Spleen (tissue), 11 donors: ENCODE results near the gene C19orf44. TPM values are rescaled to one million over a fixed set of nuclear protein-coding genes. Genes with fewer than 3 reads are reported as not detected.
A peak's percentile ranks its signal among the peaks of the same experiment; 100 is the strongest.

ENCODE experiments used
- DNase-seq: peaks from one replicate; pipeline ENCODE4 v3.0.0-alpha.2; 2020
- H3K27ac ChIP-seq, 8 donors: fragments of 200-600 bp; sonication (generic) in 7 of 8; 1 replicate in 4 of 8; 2 replicates in 4 of 8; pipeline versions ENCODE4 v1.5.0 to v1.8.0; 2016 to 2021; ENCODE audit warnings: inconsistent platforms in 4 of 8, mild to moderate bottlenecking in 4 of 8, moderate library complexity in 1 of 8
- H3K27me3 ChIP-seq, 7 donors: fragments of 200-600 bp; sonication (generic) in 6 of 7; replicated peaks in 1 of 7; 1 replicate in 4 of 7; 2 replicates in 3 of 7; pipeline versions ENCODE4 v1.5.0 to v1.8.0; 2016 to 2021; ENCODE audit warnings: inconsistent platforms in 3 of 7, mild to moderate bottlenecking in 1 of 7
- H3K36me3 ChIP-seq, 6 donors: fragments of 200-600 bp; sonication (generic) in 5 of 6; 1 replicate in 4 of 6; 2 replicates in 2 of 6; pipeline versions ENCODE4 v1.5.0 to v1.8.0; 2016 to 2021; ENCODE audit warnings: inconsistent platforms in 2 of 6
- H3K4me1 ChIP-seq, 6 donors: fragments of 200-600 bp; sonication (generic) in 5 of 6; 1 replicate in 3 of 6; 2 replicates in 3 of 6; pipeline versions ENCODE4 v1.5.0 to v1.8.0; 2016 to 2021; ENCODE audit warnings: inconsistent platforms in 3 of 6
- H3K4me3 ChIP-seq, 8 donors: fragments of 200-600 bp; sonication (generic) in 7 of 8; 1 replicate in 4 of 8; 2 replicates in 4 of 8; pipeline versions ENCODE4 v1.5.0 to v1.8.0; 2016 to 2021; ENCODE audit warnings: inconsistent platforms in 4 of 8, mild to moderate bottlenecking in 4 of 8, moderate library complexity in 2 of 8
- H3K9me3 ChIP-seq, 8 donors: fragments of 200-600 bp; sonication (generic) in 7 of 8; 1 replicate in 4 of 8; 2 replicates in 4 of 8; pipeline versions ENCODE4 v1.5.0 to v1.8.0; 2016 to 2021; ENCODE audit warnings: inconsistent platforms in 4 of 8
- CTCF ChIP-seq, 11 experiments: fragments of 200-600 bp in 7 of 11; fragments of 450-650 bp in 4 of 11; sonication (generic) in 4 of 11; IDR thresholded peaks in 8 of 11; conservative IDR thresholded peaks in 3 of 11; 1 replicate in 7 of 11; 2 replicates in 4 of 11; pipeline versions ENCODE4 v1.4.0 to v1.8.0; 2016 to 2021; ENCODE audit warnings: antibody characterized with exemption in 11 of 11, inconsistent platforms in 4 of 11, mild to moderate bottlenecking in 1 of 11
- POLR2A ChIP-seq, 3 donors: fragments of 450-650 bp; IDR thresholded peaks; one replicate each; pipeline ENCODE4 v1.5.1; 2017; ENCODE audit warnings: antibody characterized with exemption in 3 of 3, mild to moderate bottlenecking in 1 of 3
- POLR2AphosphoS5 ChIP-seq, 3 donors: sonication (generic); formaldehyde crosslinking; IDR thresholded peaks; one replicate each; pipeline ENCODE4 v1.5.1; 2017; ENCODE audit warnings: antibody characterized with exemption in 3 of 3
- WGBS, 5 donors: extraction: QIAGEN DNeasy Blood & Tissue Kit in 3 of 5; methylation state at CpG; one replicate each; pipeline versions ENCODE4 v1.1.5 to v1.1.7; 2013 to 2018; 5-methylcytosine and 5-hydroxymethylcytosine counted together
- intact Hi-C: fragments of 100-400 bp; cut with DNase I; formaldehyde crosslinking; loops from one replicate; pipeline ENCODE4 v1.15.0; 2023; ENCODE audit warnings: low total_unique reads
- polyA plus RNA-seq, 3 donors: library from polyadenylated mRNA; stranded (reverse); fragments of 200-250 nt; gene quantifications; one replicate each; pipeline ENCODE4 v1.2.1, GENCODE V29; 2013
- total RNA-seq, 7 donors: library from RNA; depleted of rRNA in 3 of 7; stranded (reverse); fragments of >200 nt in 3 of 7; fragmentation: NEBNext Ultra II Directional in 4 of 7; extraction: Animal tissue kit (Norgen Biotek cat#: 25700) in 4 of 7; gene quantifications; one replicate each; pipeline versions ENCODE4 v1.1.0 to v1.2.1, GENCODE V29; 2016 to 2021
- donor health status: healthy with polysubstance abuse.
- donor health status: DM: no; HTN: no; CAD: no; lungs with moderate emphysema.
- donor health status: DM: no; HTN: no; CAD: no.
- donor health status: Bipolar disorder and iron deficiency.
- donor health status: healthy.
- donor health status: DM: no; HTN: no; CAD: no.
- donor health status: DM: yes; HTN: yes; CAD: no.

The C19orf44 gene
- total and polyA plus RNA-seq, 10 donors = 2.3 to 7.5 (median 4.4) TPM

- Histone ChIP-seq H3K36me3 (peaks cover 14 to 100% (median 98%) of the 10 kb centered on the region in 6 donors), H3K27ac (no peak overlapping the region), H3K9me3 (no peaks in the 10 kb centered on the region), H3K27me3 (no peaks in the 10 kb centered on the region), H3K4me3 (no peak overlapping the region), H3K4me1 (peaks cover 0 to 16% (median 5%) of the 10 kb centered on the region in 6 donors)
- WGBS, 5 donors = 94 to 98% (median 95%) methylated on average over 10 of the region's 10 CpGs
- TF ChIP-seq POLR2A (IDR thresholded peaks at IDR 0.05) = no peak
- peak in 1 of 3 donors; percentile 17 for TF ChIP-seq POLR2AphosphoS5 (IDR thresholded peaks at IDR 0.05)
- no peak for TF ChIP-seq CTCF (IDR thresholded peaks at IDR 0.05 in 8 of 11, conservative IDR thresholded peaks at IDR 0.05 in 3 of 11)
- intact Hi-C loops = no loop called here
- DNase-seq = no peak
Observed at GRCh38 chr19:16521715-16522289, 25.6 kb downstream of the C19orf44 start.

DNA sequence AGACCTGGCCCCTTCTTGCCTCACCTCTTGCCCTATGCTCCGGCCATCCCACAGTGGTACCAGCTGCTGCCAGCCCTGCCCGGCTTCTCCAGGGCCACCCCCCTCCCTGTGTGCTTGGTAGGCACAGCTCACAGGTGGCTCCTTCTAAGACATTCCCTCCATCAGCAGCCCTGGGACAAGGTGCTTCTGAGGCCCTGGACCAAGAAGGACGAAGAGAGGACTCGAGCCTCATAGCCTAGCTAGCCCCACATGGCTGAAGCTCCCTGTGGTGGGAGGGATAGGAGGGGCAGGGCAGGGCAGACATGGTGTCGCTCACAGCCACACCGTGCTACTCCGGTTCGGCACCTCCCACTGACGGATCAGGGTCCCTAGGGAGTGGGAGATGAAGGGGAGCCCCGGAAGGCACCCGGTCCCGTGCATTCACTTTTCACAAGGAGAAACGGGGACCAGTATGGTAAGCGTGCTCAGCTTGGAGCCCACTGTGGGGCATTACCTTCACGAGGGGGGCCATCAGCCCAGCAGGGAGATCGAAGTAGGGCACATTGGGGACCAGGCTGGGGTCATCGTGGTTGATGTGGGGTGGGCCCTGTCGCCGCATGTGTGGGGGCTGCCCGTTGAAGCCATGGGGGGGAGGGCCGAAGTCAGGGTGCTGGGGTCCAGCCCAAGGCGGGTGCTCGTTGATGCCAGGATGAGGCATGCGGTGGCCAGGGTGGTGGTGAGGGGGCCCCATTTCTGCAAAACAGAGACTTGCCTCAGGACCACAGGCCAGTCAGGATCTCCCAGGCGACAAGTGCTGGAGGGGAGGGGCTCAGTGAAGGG, 26.6 kb downstream of the C19orf44 start:
- DNase-seq = no peak
- Histone ChIP-seq H3K4me3 (no peak overlapping the region), H3K36me3 (peaks cover 14 to 100% (median 100%) of the 10 kb centered on the region in 6 donors), H3K9me3 (no peaks in the 10 kb centered on the region), H3K4me1 (peaks cover 0 to 15% (median 3%) of the 10 kb centered on the region in 6 donors), H3K27ac (no peak overlapping the region), H3K27me3 (no peaks in the 10 kb centered on the region)
- WGBS, 5 donors = 95 to 97% (median 95%) methylated on average over 24 to 25 of the region's 25 CpGs
- TF ChIP-seq POLR2AphosphoS5 (IDR thresholded peaks at IDR 0.05) (peak in 1 of 3 donors; percentile 19), POLR2A (IDR thresholded peaks at IDR 0.05) (no peak), CTCF (IDR thresholded peaks at IDR 0.05 in 8 of 11, conservative IDR thresholded peaks at IDR 0.05 in 3 of 11) (no peak)
- intact Hi-C loops = no loop called here

DNA sequence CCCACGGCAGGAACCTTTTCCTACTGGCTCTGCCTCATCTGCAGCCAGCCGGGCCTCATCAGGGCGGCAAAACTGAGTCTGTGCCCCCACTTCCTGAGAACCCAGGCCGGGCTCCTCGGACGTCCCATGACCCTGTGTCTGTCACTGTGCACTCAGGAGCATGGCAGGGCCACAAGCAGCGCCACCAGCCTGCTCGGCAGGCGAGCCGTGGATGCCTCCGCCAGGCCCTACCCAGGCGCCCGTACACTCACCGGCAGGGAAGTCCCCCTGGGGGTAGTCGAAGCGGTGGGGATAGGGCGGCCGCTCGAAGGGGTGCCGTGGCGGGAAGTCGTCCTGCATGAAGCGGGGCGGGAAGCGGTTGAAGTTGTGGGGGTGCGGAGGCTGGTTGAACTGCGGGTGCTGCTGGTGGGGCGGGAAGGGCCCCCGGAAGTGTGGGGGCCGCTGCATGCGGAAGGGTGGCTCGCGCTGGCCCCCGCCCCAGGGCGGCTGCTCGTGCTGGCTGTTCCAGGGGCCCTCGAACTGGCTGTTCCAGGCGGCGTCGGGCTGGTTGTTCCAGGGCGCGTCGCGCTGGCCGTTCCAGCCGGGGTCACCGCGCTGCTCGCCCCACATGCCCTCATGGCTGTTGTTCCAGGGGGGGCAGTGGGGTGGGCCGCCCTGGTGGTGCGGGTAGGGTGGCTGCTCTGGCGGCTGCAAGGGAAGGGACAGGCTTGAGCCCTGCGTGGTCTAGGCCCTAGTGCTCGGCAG, 29.0 kb downstream of the C19orf44 start:
- 94 to 97% (median 96%) methylated on average over 32 to 54 of the region's 54 CpGs for WGBS, 5 donors
- Histone ChIP-seq H3K9me3 (no peaks in the 10 kb centered on the region), H3K27me3 (no peaks in the 10 kb centered on the region), H3K36me3 (peaks cover 18 to 100% (median 100%) of the 10 kb centered on the region in 6 donors), H3K27ac (no peak overlapping the region), H3K4me1 (no peaks in the 10 kb centered on the region), H3K4me3 (no peak overlapping the region)
- no peak for TF ChIP-seq CTCF (IDR thresholded peaks at IDR 0.05 in 8 of 11, conservative IDR thresholded peaks at IDR 0.05 in 3 of 11)
- TF ChIP-seq POLR2A (IDR thresholded peaks at IDR 0.05) = no peak
- TF ChIP-seq POLR2AphosphoS5 (IDR thresholded peaks at IDR 0.05) = peak in 1 of 3 donors; percentile 70
- intact Hi-C loops = no loop called here
- no peak for DNase-seq
